ENCODE results near the gene STXBP6. TPM values are rescaled to one million over a fixed set of nuclear protein-coding genes. Genes with fewer than 3 reads are reported as not detected.

The STXBP6 gene
- total and polyA plus RNA-seq, 2 of the 13 experiments (the other 11 are each of a cell fraction or from before 2014, with no cell fraction given), result 35.3 to 42.8 TPM

- TF ChIP-seq SNAPC4 (CRISPR knock-in tag; IDR thresholded peaks at IDR 0.05), result no peak; the same call in 1 of the 2 replicates
- no peak for TF ChIP-seq RORA (CRISPR knock-in tag; IDR thresholded peaks at IDR 0.05)
- no peak for TF ChIP-seq MAF1 (CRISPR knock-in tag; IDR thresholded peaks at IDR 0.05; ENCODE audit: borderline replicate concordance)
- peak; percentile 23; the same call in 1 of the 2 replicates for TF ChIP-seq ZNF562 (CRISPR knock-in tag; IDR thresholded peaks at IDR 0.05; ENCODE audit: borderline replicate concordance)
- no peak for TF ChIP-seq CERS6 (CRISPR knock-in tag; IDR thresholded peaks at IDR 0.05)
- TF ChIP-seq PCBP1 (IDR thresholded peaks at IDR 0.05; ENCODE audit: borderline replicate concordance, low read depth, low read length), result peak; percentile 77; the same call in 1 of the 2 replicates
- no peak; the same call in 1 of the 2 replicates for TF ChIP-seq ZSCAN29 (CRISPR knock-in tag; conservative IDR thresholded peaks at IDR 0.05)
- TF ChIP-seq ZNF768 (CRISPR knock-in tag; IDR thresholded peaks at IDR 0.05), result peak; percentile 58; the same call in 1 of the 2 replicates
- no peak for TF ChIP-seq ZNF652 (CRISPR knock-in tag; IDR thresholded peaks at IDR 0.05; ENCODE audit: borderline replicate concordance, low read depth)
- peak; percentile 50 for TF ChIP-seq ARID5B (CRISPR knock-in tag; IDR thresholded peaks at IDR 0.05)
- TF ChIP-seq HNRNPLL (IDR thresholded peaks at IDR 0.05; ENCODE audit: low read depth, low read length, poor library complexity, severe bottlenecking), result peak; percentile 79
- peak; percentile 96 for TF ChIP-seq ZNF782 (CRISPR knock-in tag; IDR thresholded peaks at IDR 0.05; ENCODE audit: borderline replicate concordance)
- TF ChIP-seq THAP11 (CRISPR knock-in tag; IDR thresholded peaks at IDR 0.05), result peak; percentile 38; the same call in 1 of the 2 replicates
- no peak for TF ChIP-seq ZNF710 (CRISPR knock-in tag; IDR thresholded peaks at IDR 0.05; ENCODE audit: borderline replicate concordance)
- TF ChIP-seq KDM5A (IDR thresholded peaks at IDR 0.05; ENCODE audit: borderline replicate concordance, low read length), result no peak
- TF ChIP-seq KDM6A (CRISPR knock-in tag; IDR thresholded peaks at IDR 0.05; ENCODE audit: low read depth), result no peak
- no peak for TF ChIP-seq ZNF143 (CRISPR knock-in tag; IDR thresholded peaks at IDR 0.05)
Observed at GRCh38 chr14:25049568-25050268, at the start of gene STXBP6 (continued).

Measured in HepG2 (cell line).